ENCODE data around the gene CD70. TPM values are rescaled to one million over a fixed set of nuclear protein-coding genes. Genes with fewer than 3 reads are reported as not detected.
"Not testable (repeated sequence)": the region's sequence is repeated elsewhere in the genome, so short reads cannot be mapped to it uniquely, and the experiment has no call there.

The CD70 gene
- total RNA-seq, 1 donor from 2014 or later, result not detected

GRCh38 chr19:6597471-6598253, 6.7 kb upstream of the CD70 start:
- not testable (repeated sequence) for DNase-seq (ENCODE audit: low spot score)

GRCh38 chr19:6596621-6597020, 5.7 kb upstream of the CD70 start:
- no peak for DNase-seq (ENCODE audit: low spot score)

GRCh38 chr19:6593651-6594416, 2.9 kb upstream of the CD70 start:
- DNase-seq (ENCODE audit: low spot score), result no peak

GRCh38 chr19:6590258-6590826, 608 bp downstream of the CD70 start:
- no peak for DNase-seq (ENCODE audit: low spot score)

GRCh38 chr19:6589711-6590257, 1.2 kb downstream of the CD70 start:
- DNase-seq (ENCODE audit: low spot score), result no peak

- no peak for DNase-seq (ENCODE audit: low spot score)
Observed at GRCh38 chr19:6588508-6589345, 2.2 kb downstream of the CD70 start.

- no peak for DNase-seq (ENCODE audit: low spot score)
Observed at GRCh38 chr19:6587998-6588507, 2.9 kb downstream of the CD70 start.

GRCh38 chr19:6587093-6587820, 3.7 kb downstream of the CD70 start:
- no peak for DNase-seq (ENCODE audit: low spot score)

- no peak for DNase-seq (ENCODE audit: low spot score)
Observed at GRCh38 chr19:6586726-6587092, 4.2 kb downstream of the CD70 start.

- DNase-seq (ENCODE audit: low spot score), result no peak
Observed at GRCh38 chr19:6586056-6586455, 4.9 kb downstream of the CD70 start.

- not testable (repeated sequence) for DNase-seq (ENCODE audit: low spot score)
Observed at GRCh38 chr19:6582515-6583484, 8.2 kb downstream of the CD70 start.

GRCh38 chr19:6580313-6580712, 10.6 kb downstream of the CD70 start:
- DNase-seq (ENCODE audit: low spot score), result no peak

GRCh38 chr19:6579450-6580178, 11.3 kb downstream of the CD70 start:
- DNase-seq (ENCODE audit: low spot score), result no peak

GRCh38 chr19:6577476-6578125, 13.3 kb downstream of the CD70 start:
- no peak for DNase-seq (ENCODE audit: low spot score)

- DNase-seq (ENCODE audit: low spot score), result no peak
Observed at GRCh38 chr19:6576869-6577475, 14.0 kb downstream of the CD70 start.

GRCh38 chr19:6573350-6573749, 17.6 kb downstream of the CD70 start:
- DNase-seq (ENCODE audit: low spot score), result no peak

- DNase-seq (ENCODE audit: low spot score), result peak; percentile 33
Observed at GRCh38 chr19:6572217-6572616, 18.7 kb downstream of the CD70 start.

GRCh38 chr19:6571167-6571566, 19.8 kb downstream of the CD70 start:
- no peak for DNase-seq (ENCODE audit: low spot score)

Data from mucosa of gallbladder (tissue), 1 donor.